Colonic mucosa (tissue), 4 donors: ENCODE results near the gene SEMA3B. TPM values are rescaled to one million over a fixed set of nuclear protein-coding genes. Genes with fewer than 3 reads are reported as not detected.

Source experiments
- DNase-seq: peaks from one replicate; pipeline ENCODE4 v3.0.0-alpha.2; 2020
- H3K27ac ChIP-seq: fragments of 200-600 bp; one replicate; pipeline ENCODE4 v1.8.0; 2021
- H3K27me3 ChIP-seq: fragments of 200-600 bp; one replicate; pipeline ENCODE4 v1.8.0; 2021
- H3K36me3 ChIP-seq: fragments of 200-600 bp; one replicate; pipeline ENCODE4 v1.8.0; 2021
- H3K4me1 ChIP-seq: fragments of 200-600 bp; one replicate; pipeline ENCODE4 v1.8.0; 2021; ENCODE audit warnings: mild to moderate bottlenecking
- H3K4me3 ChIP-seq: fragments of 200-600 bp; one replicate; pipeline ENCODE4 v1.8.0; 2021
- H3K9ac ChIP-seq, 2 donors: one replicate each; pipeline ENCODE4 v1.7.0; 2013; ENCODE audit warnings: control low read depth in 2 of 2, low read depth in 2 of 2, low read length in 2 of 2
- H3K9me3 ChIP-seq: fragments of 200-600 bp; one replicate; pipeline ENCODE4 v1.8.0; 2021
- intact Hi-C: fragments of 100-400 bp; cut with DNase I; formaldehyde crosslinking; loops from one replicate; pipeline ENCODE4 v1.14.1; 2022
- total RNA-seq, 2 donors: library from RNA; stranded (reverse); fragmentation: NEBNext Ultra II Directional in 1 of 2; extraction: Animal tissue kit (Norgen Biotek cat#: 25700) in 1 of 2; gene quantifications; one replicate each; pipeline ENCODE4 v1.2.1, GENCODE V29; 2021
- TF ChIP-seq, protein P1 (sequence below): fragments of 200-600 bp; IDR thresholded peaks from one replicate; pipeline ENCODE4 v1.8.0; 2022; ENCODE audit warnings: antibody characterized with exemption, mild to moderate bottlenecking
- donor health status: healthy.
- donor health status: DM: no; HTN: no; CAD: no.
- donor health status: DM: no; HTN: no; CAD: no.

The SEMA3B gene
- total RNA-seq, 2 donors from 2014 or later: 51.6 to 57.0 TPM

GRCh38 chr3:50229490-50229889 is 39.5 kb upstream of the SEMA3B start:
- intact Hi-C loops: no loop called here
- no peak for DNase-seq

DNA sequence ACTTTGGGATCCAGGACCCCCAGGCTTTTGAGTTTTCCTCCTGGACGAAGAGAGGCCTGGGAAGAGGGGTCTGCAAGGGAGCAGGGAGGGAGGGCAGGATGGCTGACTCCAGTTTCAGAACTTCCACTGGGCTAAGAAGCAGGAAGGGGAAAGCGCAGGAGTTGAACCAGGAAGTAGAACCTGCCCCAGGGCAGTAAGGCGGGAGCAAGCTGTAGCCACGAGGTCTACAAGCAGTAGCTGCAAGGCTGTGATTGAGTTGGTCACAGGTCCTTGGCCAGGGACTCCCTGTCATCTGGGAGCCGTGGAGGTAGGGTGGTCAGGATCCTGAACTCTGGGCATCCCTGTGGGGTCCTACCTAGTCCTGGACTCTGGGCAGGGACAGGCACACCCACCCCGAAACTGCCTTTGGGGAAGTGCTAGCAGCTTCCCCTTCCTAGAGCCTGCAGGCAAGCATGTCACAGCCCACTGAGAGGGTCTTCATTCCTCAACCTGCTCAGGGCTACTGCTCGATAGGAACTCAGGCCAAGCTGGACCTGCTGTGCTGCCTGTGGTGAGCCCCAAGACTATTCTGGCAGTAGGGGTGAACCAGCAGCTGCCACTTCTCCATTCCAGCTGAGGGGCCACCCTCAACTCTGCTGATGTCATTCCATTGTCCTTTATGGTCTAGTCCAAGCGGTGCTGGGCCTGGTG is 38.7 kb upstream of the SEMA3B start:
- Histone ChIP-seq H3K4me1 (peaks cover 4% of the 10 kb centered on the region), H3K27ac (no peak overlapping the region), H3K4me3 (no peak overlapping the region), H3K9ac (no peak overlapping the region), H3K36me3 (no peaks in the 10 kb centered on the region), H3K27me3 (no peaks in the 10 kb centered on the region), H3K9me3 (no peaks in the 10 kb centered on the region)
- DNase-seq: no peak
- TF ChIP-seq, protein P1, sequence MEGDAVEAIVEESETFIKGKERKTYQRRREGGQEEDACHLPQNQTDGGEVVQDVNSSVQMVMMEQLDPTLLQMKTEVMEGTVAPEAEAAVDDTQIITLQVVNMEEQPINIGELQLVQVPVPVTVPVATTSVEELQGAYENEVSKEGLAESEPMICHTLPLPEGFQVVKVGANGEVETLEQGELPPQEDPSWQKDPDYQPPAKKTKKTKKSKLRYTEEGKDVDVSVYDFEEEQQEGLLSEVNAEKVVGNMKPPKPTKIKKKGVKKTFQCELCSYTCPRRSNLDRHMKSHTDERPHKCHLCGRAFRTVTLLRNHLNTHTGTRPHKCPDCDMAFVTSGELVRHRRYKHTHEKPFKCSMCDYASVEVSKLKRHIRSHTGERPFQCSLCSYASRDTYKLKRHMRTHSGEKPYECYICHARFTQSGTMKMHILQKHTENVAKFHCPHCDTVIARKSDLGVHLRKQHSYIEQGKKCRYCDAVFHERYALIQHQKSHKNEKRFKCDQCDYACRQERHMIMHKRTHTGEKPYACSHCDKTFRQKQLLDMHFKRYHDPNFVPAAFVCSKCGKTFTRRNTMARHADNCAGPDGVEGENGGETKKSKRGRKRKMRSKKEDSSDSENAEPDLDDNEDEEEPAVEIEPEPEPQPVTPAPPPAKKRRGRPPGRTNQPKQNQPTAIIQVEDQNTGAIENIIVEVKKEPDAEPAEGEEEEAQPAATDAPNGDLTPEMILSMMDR: no peak
- intact Hi-C loops: no loop called here

More at GRCh38 chr3:50229490-50229889, 39.5 kb upstream of the SEMA3B start:
- Histone ChIP-seq H3K27ac (no peak overlapping the region), H3K4me1 (peaks cover 4% of the 10 kb centered on the region), H3K9me3 (no peaks in the 10 kb centered on the region), H3K36me3 (no peaks in the 10 kb centered on the region), H3K4me3 (no peak overlapping the region), H3K27me3 (no peaks in the 10 kb centered on the region), H3K9ac (no peak overlapping the region)
- TF ChIP-seq, protein P1: no peak

- no peak overlapping the region for H3K4me3 ChIP-seq
- TF ChIP-seq, protein P1: no peak
- intact Hi-C loops: no loop called here
- no peaks in the 10 kb centered on the region for H3K36me3 ChIP-seq
- no peaks in the 10 kb centered on the region for H3K27me3 ChIP-seq
- no peak overlapping the region for H3K9ac ChIP-seq
- H3K9me3 ChIP-seq: no peaks in the 10 kb centered on the region
- H3K4me1 ChIP-seq: peaks cover 4% of the 10 kb centered on the region
- H3K27ac ChIP-seq: no peak overlapping the region
- no peak for DNase-seq
These were observed 38.2 kb upstream of the SEMA3B start for GRCh38 chr3:50230794-50231125.

GRCh38 chr3:50231581-50231980 is 37.4 kb upstream of the SEMA3B start:
- DNase-seq: no peak
- TF ChIP-seq, protein P1: no peak
- intact Hi-C loops: no loop called here
- Histone ChIP-seq H3K9me3 (no peaks in the 10 kb centered on the region), H3K36me3 (no peaks in the 10 kb centered on the region), H3K4me3 (no peak overlapping the region), H3K4me1 (peaks cover 4% of the 10 kb centered on the region), H3K27me3 (no peaks in the 10 kb centered on the region), H3K27ac (no peak overlapping the region), H3K9ac (no peak overlapping the region)

- intact Hi-C loops: no loop called here
These were observed 36.6 kb upstream of the SEMA3B start for GRCh38 chr3:50232303-50232702.

More at GRCh38 chr3:50232303-50232702, 36.6 kb upstream of the SEMA3B start:
- H3K9me3 ChIP-seq: no peaks in the 10 kb centered on the region
- H3K27me3 ChIP-seq: no peaks in the 10 kb centered on the region
- TF ChIP-seq, protein P1: no peak
- H3K36me3 ChIP-seq: no peaks in the 10 kb centered on the region
- H3K4me3 ChIP-seq: no peak overlapping the region
- H3K9ac ChIP-seq: no peak overlapping the region
- no peak overlapping the region for H3K27ac ChIP-seq
- no peak for DNase-seq
- peaks cover 3% of the 10 kb centered on the region for H3K4me1 ChIP-seq
